SKM-1 (cell line): ENCODE results near the gene CNGA4.
"Not testable (repeated sequence)": the region's sequence is repeated elsewhere in the genome, so short reads cannot be mapped to it uniquely, and the experiment has no call there.

ENCODE experiments used
- DNase-seq: peaks from one replicate; lab custom pipeline; 2025; ENCODE audit not compliant: unreplicated experiment; lab: John Stamatoyannopoulos, UW

The CNGA4 gene

GRCh38 chr11:6258571-6259081 lies 19.7 kb downstream of the CNGA4 start:
- DNase-seq = no peak

- DNase-seq = no peak
These were observed 21.4 kb downstream of the CNGA4 start for GRCh38 chr11:6260207-6260726.

- no peak for DNase-seq
These were observed 24.8 kb downstream of the CNGA4 start for GRCh38 chr11:6263662-6264061.

- no peak for DNase-seq
These were observed 29.9 kb downstream of the CNGA4 start for GRCh38 chr11:6268820-6269219.

- no peak for DNase-seq
These were observed 31.1 kb downstream of the CNGA4 start for GRCh38 chr11:6269994-6270393.

- no peak for DNase-seq
These were observed 31.8 kb downstream of the CNGA4 start for GRCh38 chr11:6270584-6271246.

- no peak for DNase-seq
These were observed 32.7 kb downstream of the CNGA4 start for GRCh38 chr11:6271598-6271997.

- DNase-seq = no peak
These were observed 34.3 kb downstream of the CNGA4 start for GRCh38 chr11:6273188-6273587.

- DNase-seq = not testable (repeated sequence)
These were observed 41.9 kb downstream of the CNGA4 start for GRCh38 chr11:6280809-6281208.

- no peak for DNase-seq
These were observed 44.6 kb downstream of the CNGA4 start for GRCh38 chr11:6283453-6284023.

- DNase-seq = no peak
These were observed 45.4 kb downstream of the CNGA4 start for GRCh38 chr11:6284250-6284649.

GRCh38 chr11:6285019-6285418 lies 46.1 kb downstream of the CNGA4 start:
- no peak for DNase-seq
